K562 (cell line): ENCODE data around the gene ECI1. TPM values are rescaled to one million over a fixed set of nuclear protein-coding genes. Genes with fewer than 3 reads are reported as not detected.

ENCODE experiments used
- CHD7 ChIP-seq: fragments of 200-600 bp; sonication (generic); IDR thresholded peaks from one replicate; pipeline ENCODE4 v1.6.1; 2012; ENCODE audit warnings: mild to moderate bottlenecking, low read depth, low read length, inconsistent platforms
- KDM1A ChIP-seq, 2 experiments: fragments of 450-650 bp; IDR thresholded peaks; 2 replicates each; pipeline ENCODE4 v1.6.1; 2016; ENCODE audit warnings: mild to moderate bottlenecking in 2 of 2
- MECOM ChIP-seq: fragments of 250-450 bp; sonication (Bioruptor Pico); IDR thresholded peaks from 2 replicates; pipeline ENCODE4 v1.8.0; 2022; ENCODE audit warnings: inconsistent platforms
- PHTF2 ChIP-seq: fragments of 250-450 bp; sonication (Bioruptor Pico); IDR thresholded peaks from 2 replicates; pipeline ENCODE4 v1.5.0; 2021; ENCODE audit warnings: mild to moderate bottlenecking
- TCF3 ChIP-seq: sonication (generic); formaldehyde crosslinking; IDR thresholded peaks from 2 replicates; pipeline ENCODE4 v1.4.0; 2020; ENCODE audit warnings: mild to moderate bottlenecking, missing genetic modification reagents
- TRIM28 ChIP-seq: fragments of 450-650 bp; IDR thresholded peaks from 2 replicates; pipeline ENCODE4 v1.6.1; 2017
- ZBTB40 ChIP-seq, 2 experiments: fragments of 450-650 bp in 1 of 2; sonication (generic) in 1 of 2; formaldehyde crosslinking in 1 of 2; IDR thresholded peaks; 2 replicates each; pipeline versions ENCODE4 v1.7.1 to v1.9.0; 2016 to 2022; ENCODE audit warnings: inconsistent platforms in 1 of 2, mild to moderate bottlenecking in 1 of 2, missing genetic modification reagents in 1 of 2
- polyA plus RNA-seq, 8 experiments: library from polyadenylated mRNA; depleted of rRNA in 4 of 8; stranded (reverse) in 5 of 8; unstranded in 3 of 8; fragments of >200 nt; fragmentation: Nextera tagmentation in 2 of 8; fragmentation: Illumina TruSeq in 1 of 8; extraction: Ambion mirVana in 2 of 8; extraction: Trizol in 1 of 8; gene quantifications; 2 replicates each; pipeline versions ENCODE4 v1.2.1 to v1.2.3, GENCODE V29; 2011 to 2014; ENCODE audit warnings: inconsistent platforms in 1 of 8, missing spikeins in 1 of 8
- total RNA-seq, 7 experiments: library from RNA; depleted of rRNA in 6 of 7; stranded (reverse); fragments of >200 nt in 6 of 7; fragmentation: Illumina TruSeq in 2 of 7; extraction: Trizol in 2 of 7; gene quantifications; 2 replicates each; pipeline versions ENCODE4 v1.2.1 to v1.2.3, GENCODE V29; 2011 to 2021; ENCODE audit warnings: low replicate concordance in 1 of 7

Gene ECI1
- total and polyA plus RNA-seq, 9 of the 15 experiments (the other 6 are each of a cell fraction or from before 2014, with no cell fraction given) = 4.7 to 189 (median 54.0) TPM

GRCh38 chr16:2205967-2206313, 45.4 kb downstream of the ECI1 start (continued):
- no peak for TF ChIP-seq CHD7
- TF ChIP-seq TRIM28 = no peak
- peak; percentile 41; the same call in 1 of the 2 replicates for TF ChIP-seq ZBTB40 (IDR thresholded peaks at IDR 0.05)
- 0 out of 2 replicates have a peak, but pooled peaks have one; percentile 27 for TF ChIP-seq ZBTB40 (CRISPR knock-in tag; IDR thresholded peaks at IDR 0.05)
- peak in 1 of 2 experiments; percentile 34; a peak in 1 of 4 replicates for TF ChIP-seq KDM1A (IDR thresholded peaks at IDR 0.05)
- peak; percentile 28; the same call in 1 of the 2 replicates for TF ChIP-seq TCF3
- TF ChIP-seq PHTF2 (CRISPR knock-in tag) = 0 out of 2 replicates have a peak, but pooled peaks have one; percentile 70
- peak; percentile 43; the same call in 1 of the 2 replicates for TF ChIP-seq MECOM
